DMS79 (cell line): ENCODE results near the gene UQCRH.
A peak's percentile ranks its signal among the peaks of the same experiment; 100 is the strongest.
"Not testable (repeated sequence)": the region's sequence is repeated elsewhere in the genome, so short reads cannot be mapped to it uniquely, and the experiment has no call there.

Experiments
- DNase-seq: peaks from one replicate; lab custom pipeline; 2025; lab: John Stamatoyannopoulos, UW

Gene UQCRH

DNA sequence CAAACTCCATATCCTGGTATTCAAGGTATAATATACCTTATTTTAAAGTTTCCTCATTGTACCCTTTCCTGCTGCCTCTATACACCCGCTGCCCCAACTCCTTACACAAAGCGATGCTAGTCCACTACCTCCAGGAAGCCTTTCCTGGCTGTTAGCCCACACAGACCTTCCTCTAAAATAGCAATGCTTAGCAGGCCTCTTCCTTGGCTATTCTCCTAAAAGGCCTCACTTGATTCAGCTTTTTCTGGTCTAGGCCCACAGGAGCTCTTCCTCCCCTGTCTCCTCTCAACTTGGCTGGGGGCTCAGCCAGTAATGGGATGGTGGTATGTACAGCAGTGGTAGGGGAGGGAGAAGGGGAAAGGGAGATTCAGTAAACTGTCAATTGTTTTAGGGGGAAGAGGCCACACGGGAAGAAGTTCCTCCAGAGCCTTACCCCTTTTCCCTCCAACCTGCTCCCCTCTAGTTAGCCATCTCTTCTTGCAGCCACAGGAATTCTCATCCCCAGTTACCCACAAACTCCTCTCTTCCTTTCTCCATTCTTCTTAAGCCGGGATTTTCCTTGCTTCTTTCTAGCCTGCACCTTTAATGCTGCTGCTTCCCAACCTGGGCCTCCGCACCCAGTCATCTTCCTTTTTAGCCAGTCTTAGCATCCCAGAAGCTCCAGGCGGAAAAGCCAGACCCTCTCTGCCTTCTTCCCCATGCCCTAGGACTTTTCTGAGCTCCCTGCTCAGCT is 2.7 kb upstream of the UQCRH start:
- no peak for DNase-seq

DNA sequence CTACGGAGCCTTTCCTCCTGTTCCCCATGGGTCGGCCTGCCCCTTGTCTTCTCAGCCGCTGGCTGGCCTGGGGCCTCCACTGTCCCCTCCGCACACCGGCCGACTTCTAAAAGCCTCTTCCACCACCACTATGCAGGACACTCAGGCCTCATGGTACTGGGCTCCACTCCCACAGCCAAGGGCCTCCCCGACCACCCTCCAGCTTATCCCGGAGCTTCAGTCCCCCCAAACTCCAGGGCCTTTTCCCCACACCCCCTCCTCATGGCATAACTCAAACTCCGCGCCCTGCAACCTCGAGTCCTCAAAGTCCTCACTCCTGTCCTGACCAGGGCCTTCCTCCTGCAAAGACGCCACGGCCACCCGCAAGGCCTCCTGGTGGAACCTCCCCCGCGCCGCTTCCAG is 2.1 kb upstream of the UQCRH start:
- no peak for DNase-seq

DNA sequence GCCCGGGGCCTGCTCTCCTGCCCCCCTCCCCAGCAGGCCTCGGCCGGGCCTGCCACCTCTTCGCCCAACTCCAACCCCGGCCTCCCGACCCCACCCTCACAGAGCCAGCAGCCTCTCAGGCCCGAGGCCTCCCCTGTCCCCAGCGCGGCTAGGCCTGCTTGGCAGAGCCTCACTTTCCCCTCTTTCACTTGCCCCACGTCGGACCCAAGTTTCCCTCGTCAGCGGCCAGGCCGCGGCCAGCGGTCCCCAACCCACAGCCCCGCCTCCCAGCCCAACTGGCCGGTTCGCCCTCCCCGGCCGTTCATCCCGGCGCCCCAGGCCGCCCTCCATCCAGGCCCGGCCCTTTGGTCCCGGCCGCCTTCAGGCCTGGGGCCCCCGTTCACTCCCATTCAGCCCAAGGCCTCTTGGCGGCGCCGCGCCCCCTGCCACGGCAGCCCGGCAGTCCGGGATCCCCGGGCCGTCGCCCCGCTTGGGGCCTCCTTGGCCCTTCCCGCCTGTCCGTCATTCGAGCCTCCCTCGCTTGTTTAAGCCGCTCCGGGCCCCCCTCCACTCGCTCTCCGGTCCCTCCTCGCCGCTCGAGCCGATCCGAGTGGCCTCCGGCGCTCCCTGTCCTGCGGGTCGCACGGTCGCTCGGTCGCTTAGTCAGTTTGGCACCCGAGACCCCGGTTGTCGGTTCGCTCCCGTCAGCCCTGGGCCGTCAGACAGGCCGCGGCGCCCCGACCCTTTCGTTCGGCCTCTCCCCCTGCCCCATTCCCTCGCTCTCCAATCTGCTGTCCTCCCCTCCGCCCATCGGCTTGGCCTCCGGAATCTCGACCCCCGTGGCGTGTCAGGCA is 1.5 kb upstream of the UQCRH start:
- DNase-seq = peak; percentile 17

DNA sequence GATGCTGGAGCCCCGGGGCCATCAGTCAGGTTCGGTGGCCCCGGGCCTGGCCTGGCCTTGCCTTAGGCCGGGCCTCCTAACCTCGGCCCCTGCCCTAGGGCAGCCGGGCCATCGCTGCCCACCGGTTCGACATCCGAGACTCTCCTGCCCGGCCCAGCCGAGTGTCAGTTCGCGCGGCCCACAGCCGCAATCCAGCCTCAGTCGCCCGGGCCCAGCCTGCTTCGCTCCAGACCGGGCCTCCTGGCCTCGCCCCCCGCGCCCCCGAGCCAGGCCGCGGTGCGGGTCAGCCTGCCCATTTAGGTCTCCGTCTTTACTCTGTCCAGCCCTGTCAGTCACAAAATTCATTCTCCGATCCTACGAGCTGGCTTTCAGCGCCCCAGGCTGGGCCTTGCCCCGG is 859 bp upstream of the UQCRH start:
- peak; percentile 10 for DNase-seq

DNA sequence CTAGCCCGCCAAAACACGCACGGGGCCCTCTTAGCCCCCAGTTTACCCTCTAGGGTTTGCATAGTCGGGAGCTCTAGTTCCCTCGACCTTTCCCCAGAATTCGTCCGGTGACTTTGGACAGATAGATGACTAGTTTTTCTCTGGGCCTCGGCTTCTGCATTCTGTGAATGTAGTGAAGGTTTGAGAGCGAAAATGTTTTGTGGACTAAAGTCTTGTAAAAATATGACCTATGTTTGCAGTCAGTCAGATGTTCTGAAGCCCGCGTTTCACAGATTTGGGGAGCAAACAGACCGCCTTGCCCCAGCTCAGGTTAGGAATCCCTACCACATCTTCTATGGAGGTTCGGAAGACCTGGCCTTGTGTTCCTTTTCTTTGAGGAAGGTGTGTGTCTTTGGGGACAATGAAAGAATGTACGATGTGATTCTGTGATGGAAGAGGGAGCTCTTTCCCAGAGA is 401 bp downstream of the UQCRH start:
- DNase-seq = no peak

DNA sequence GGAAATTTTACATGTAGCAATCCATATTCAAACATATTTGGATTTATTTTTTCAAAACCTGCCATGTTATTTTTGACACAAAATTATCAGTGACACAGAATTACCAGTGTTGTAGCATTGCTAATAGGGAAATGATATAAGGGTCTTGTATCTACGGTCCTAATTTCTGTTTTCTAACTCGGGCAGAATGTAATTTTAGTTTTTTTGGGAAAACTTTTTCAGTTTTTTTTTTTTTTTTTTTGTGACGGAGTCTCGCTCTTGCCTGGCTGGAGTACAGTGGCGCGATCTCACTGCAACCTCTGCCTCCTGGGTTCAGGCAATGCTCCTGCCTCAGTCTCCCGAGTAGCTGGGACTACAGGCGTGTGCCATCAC is 2.6 kb downstream of the UQCRH start:
- no peak for DNase-seq

GRCh38 chr1:46309401-46310159 is 6.1 kb downstream of the UQCRH start:
- DNase-seq = no peak

GRCh38 chr1:46310321-46310720 is 6.8 kb downstream of the UQCRH start:
- DNase-seq = no peak

GRCh38 chr1:46315669-46316403 is 12.3 kb downstream of the UQCRH start:
- no peak for DNase-seq

GRCh38 chr1:46317323-46317722 is 13.8 kb downstream of the UQCRH start:
- DNase-seq = no peak

GRCh38 chr1:46319301-46319700 is 15.8 kb downstream of the UQCRH start:
- not testable (repeated sequence) for DNase-seq

DNA sequence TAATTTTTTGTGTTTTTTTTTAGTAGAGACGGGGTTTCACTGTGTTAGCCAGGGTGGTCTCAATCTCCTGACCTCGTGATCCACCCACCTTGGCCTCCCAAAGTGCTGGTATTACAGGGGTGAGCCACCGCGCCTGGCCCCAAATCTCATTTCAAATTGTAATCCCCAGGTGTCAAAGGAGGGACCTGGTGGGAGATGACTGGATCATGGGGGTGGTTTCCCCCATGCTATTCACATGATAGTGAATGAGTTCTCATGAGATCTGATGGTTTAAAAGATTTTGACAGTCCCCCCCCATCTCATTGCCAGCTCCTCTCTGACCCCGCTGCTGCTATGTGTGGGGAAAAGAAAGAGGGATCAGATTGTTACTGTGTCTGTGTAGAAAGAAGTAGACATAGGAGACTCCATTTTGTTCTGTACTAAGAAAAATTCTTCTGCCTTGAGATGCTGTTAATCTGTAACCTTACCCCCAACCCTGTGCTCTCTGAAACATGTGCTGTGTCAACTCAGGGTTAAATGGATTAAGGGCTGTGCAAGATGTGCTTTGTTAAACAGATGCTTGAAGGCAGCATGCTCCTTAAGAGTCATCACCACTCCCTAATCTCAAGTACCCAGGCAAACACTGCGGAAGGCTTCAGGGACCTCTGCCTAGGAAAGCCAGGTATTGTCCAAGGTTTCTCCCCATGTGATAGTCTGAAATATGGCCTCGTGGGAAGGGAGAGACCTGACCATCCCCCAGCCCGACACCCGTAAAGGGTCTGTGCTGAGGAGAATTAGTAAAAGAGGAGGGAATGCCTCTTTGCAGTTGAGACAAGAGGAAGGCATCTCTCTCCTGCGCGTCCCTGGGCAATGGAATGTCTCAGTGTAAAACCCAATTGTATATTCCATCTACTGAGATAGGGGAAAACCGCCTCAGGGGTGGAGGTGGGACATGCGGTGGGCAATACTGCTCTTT is 16.7 kb downstream of the UQCRH start:
- DNase-seq = peak; percentile 84

DNA sequence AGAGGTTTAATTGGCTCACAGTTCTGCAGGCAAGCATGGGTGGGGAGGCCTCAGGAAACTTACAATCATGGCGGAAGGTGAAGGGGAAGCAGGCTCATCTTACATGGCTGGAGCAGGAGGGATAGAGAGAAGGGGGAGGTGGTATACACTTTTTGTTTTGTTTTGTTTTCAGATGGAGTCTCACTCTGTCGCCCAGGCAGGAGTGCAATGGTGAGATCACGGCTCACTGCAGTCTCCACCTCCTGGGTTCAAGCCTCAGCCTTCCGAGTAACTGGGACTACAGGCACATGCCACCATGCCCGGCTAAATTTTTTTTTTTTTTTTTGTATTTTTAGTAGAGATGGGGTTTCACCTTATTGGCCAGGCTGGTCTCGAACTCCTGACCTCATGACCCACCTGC is 18.7 kb downstream of the UQCRH start:
- DNase-seq = not testable (repeated sequence)

DNA sequence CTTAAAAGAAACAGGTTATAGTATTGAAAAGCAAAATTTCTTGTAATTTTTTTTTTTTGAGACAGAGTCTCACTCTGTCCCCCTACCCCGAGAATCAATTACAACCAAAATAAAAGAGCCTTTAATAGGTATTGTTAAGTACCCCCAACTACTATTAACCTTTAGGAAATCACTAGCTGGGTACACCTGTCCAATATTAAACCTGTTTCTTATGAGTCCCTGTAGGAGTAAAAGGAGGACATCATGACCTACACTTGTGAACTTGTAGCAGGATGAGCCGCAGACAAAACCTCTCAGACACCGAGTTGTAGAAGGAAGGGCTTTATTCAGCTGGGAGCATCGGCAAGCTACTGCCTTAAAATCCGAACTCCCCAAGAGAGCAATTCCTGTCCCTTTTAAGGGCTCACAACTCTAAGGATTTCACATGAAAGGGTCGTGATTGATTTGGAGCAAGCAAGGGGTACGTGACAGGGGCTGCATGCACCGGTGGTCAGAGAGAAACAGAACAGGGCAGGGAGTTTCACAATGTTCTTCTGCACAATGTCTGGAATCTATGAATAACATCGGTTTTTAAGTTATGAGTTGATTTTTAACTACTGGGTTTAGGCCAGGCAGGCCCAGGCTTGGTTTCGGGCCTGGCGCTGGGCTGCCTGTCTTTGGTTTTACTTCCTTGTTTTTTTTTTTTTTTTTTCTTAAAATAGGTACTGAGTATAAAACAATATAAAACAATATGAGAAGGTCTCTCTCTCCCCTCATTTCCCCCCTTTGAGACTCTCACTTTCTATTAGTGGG is 22.0 kb downstream of the UQCRH start:
- DNase-seq = not testable (repeated sequence)

DNA sequence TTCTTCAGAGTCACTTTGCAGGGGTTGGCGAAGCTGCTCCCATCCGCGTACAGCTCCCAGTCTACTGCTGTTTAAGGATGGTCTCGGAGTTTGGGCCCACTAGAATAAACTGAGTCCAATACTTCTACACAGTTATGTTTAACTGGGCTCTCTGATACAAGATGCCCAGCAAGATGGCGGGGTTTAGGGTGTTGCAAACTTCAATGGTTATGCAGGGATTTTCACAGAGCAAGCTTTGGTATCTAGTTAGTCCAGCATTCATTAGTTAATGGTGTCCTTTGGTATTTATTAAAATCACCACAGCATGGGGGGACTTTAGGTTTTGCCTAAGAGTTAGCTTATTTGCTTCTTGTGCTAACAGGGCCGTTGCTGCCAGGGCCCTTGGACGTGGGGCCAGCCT is 24.7 kb downstream of the UQCRH start:
- DNase-seq = not testable (repeated sequence)

DNA sequence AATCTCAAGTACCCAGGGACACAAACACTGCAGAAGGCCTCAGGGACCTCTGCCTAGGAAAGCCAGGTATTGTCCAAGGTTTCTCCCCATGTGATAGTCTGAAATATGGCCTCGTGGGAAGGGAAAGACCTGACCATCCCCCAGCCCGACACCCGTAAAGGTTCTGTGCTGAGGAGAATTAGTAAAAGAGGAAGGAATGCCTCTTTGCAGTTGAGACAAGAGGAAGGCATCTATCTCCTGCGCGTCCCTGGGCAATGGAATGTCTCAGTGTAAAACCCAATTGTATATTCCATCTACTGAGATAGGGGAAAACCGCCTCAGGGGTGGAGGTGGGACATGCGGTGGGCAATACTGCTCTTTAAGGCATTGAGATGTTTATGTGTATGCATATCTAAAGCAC is 26.3 kb downstream of the UQCRH start:
- not testable (repeated sequence) for DNase-seq

DNA sequence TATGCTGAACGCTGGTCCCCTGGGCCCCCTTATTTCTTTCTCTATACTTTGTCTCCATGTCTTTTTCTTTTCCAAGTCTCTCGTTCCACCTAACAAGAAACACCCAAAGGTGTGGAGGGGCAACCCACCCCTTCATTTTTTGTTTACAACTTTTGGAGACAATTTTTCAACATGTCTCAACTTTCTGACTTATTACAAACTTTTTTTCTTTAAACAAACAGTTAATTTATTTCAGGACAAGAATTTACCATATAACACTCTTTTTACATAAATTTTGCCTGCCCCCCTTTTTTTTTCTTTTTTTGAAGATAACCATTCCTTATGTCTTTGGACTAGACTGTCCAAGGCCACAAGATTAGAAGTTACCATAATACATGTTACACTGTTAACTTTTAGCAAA is 26.9 kb downstream of the UQCRH start:
- DNase-seq = not testable (repeated sequence)

DNA sequence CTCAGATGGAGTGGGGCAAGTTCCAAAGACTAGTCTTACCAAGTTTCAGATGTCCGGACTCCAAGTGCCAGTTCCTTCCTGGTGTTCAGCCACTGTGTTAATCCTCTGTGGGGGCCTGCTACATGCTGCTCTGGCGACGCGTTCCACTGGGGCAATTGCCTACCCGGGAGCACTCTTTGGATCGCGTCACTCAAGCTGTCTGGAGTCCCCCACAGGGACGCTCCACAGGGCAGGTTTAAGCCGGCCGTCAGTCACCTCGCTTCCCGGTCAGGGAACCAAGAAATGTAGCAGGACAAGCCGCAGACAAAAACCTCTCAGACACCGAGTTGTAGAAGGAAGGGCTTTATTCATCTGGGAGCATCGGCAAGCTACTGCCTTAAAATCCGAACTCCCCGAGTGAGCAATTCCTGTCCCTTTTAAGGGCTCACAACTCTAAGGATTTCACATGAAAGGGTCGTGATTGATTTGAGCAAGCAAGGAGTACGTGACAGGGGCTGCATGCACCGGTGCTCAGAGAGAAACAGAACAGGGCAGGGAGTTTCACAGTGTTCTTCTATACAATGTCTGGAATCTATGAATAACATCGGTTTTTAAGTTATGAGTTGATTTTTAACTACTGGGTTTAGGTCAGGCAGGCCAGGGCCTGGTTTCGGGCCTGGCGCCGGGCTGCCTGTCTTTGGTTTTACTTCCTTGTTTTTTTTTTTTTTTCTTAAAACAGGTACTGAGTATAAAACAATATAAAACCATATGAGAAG is 28.5 kb downstream of the UQCRH start:
- DNase-seq = not testable (repeated sequence)
